Activated naive CD8-positive, alpha-beta T cell treated with anti-CD3 and anti-CD28 coated beads, Interleukin-2, amount 50 U/mL, for 24 hours (primary cell): ENCODE results near the gene SORL1.
"Not testable (repeated sequence)": the region's sequence is repeated elsewhere in the genome, so short reads cannot be mapped to it uniquely, and the experiment has no call there.

Source experiments
- ATAC-seq: fragments of 150-1000 bp; cut with Tn5 transposase; one replicate; pipeline ENCODE4 v1.10.0; 2021
- DNase-seq: peaks from one replicate; pipeline ENCODE4 v3.0.0; 2021
- H3K27ac Mint-ChIP-seq: one replicate; pipeline ENCODE4 v1.8.0; 2021; ENCODE audit warnings: mild to moderate bottlenecking, mixed read lengths
- H3K27me3 Mint-ChIP-seq: one replicate; pipeline ENCODE4 v1.8.0; 2021; ENCODE audit warnings: mixed read lengths
- H3K36me3 Mint-ChIP-seq: one replicate; pipeline ENCODE4 v1.8.0; 2021; ENCODE audit warnings: low read depth, mixed read lengths
- H3K4me1 Mint-ChIP-seq: one replicate; pipeline ENCODE4 v1.8.0; 2021; ENCODE audit warnings: mixed read lengths
- H3K4me3 Mint-ChIP-seq: one replicate; pipeline ENCODE4 v1.8.0; 2021; ENCODE audit warnings: mild to moderate bottlenecking, moderate library complexity, mixed read lengths
- H3K9me3 Mint-ChIP-seq: one replicate; pipeline ENCODE4 v1.8.0; 2021; ENCODE audit warnings: mixed read lengths

The SORL1 gene, protein sequence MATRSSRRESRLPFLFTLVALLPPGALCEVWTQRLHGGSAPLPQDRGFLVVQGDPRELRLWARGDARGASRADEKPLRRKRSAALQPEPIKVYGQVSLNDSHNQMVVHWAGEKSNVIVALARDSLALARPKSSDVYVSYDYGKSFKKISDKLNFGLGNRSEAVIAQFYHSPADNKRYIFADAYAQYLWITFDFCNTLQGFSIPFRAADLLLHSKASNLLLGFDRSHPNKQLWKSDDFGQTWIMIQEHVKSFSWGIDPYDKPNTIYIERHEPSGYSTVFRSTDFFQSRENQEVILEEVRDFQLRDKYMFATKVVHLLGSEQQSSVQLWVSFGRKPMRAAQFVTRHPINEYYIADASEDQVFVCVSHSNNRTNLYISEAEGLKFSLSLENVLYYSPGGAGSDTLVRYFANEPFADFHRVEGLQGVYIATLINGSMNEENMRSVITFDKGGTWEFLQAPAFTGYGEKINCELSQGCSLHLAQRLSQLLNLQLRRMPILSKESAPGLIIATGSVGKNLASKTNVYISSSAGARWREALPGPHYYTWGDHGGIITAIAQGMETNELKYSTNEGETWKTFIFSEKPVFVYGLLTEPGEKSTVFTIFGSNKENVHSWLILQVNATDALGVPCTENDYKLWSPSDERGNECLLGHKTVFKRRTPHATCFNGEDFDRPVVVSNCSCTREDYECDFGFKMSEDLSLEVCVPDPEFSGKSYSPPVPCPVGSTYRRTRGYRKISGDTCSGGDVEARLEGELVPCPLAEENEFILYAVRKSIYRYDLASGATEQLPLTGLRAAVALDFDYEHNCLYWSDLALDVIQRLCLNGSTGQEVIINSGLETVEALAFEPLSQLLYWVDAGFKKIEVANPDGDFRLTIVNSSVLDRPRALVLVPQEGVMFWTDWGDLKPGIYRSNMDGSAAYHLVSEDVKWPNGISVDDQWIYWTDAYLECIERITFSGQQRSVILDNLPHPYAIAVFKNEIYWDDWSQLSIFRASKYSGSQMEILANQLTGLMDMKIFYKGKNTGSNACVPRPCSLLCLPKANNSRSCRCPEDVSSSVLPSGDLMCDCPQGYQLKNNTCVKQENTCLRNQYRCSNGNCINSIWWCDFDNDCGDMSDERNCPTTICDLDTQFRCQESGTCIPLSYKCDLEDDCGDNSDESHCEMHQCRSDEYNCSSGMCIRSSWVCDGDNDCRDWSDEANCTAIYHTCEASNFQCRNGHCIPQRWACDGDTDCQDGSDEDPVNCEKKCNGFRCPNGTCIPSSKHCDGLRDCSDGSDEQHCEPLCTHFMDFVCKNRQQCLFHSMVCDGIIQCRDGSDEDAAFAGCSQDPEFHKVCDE (N-terminal part only)

GRCh38 chr11:121451986-121452608 lies at the start of gene SORL1:
Gene SORL1 (plus strand): TSS chr11:121452314. CDS start chr11:121452332, 18 bp downstream.
- Mint-ChIP-seq H3K36me3 (peaks cover 3% of the 10 kb centered on the region), H3K4me3 (peak within 1 kb of the TSS; percentile 97), H3K27ac (peak within 1 kb of the TSS; percentile 99), H3K27me3 (no peaks in the 10 kb centered on the region), H3K4me1 (peaks cover 89% of the 10 kb centered on the region), H3K9me3 (no peaks in the 10 kb centered on the region)
- DNase-seq (peak; percentile 76), ATAC-seq (peak; percentile 59)

DNA sequence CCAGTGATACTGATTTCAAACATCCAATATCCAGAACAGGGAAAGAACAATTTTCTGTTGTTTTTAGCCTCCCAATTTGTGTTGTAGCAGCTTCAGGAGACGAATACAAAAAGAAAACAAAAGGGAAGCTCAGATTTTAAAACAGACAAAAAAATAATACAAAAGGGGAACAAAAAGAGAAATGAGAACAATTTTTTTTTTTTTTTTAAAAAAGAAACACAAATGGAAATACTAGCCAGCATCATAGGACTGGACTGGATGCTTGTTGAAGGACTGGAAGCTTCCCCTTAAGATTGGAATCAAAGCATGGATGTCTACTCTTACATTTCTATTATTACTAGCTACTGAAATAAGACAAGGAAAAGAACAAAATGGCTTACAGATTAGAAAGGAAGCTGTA lies 46.5 kb upstream of the SORL1 start:
- Mint-ChIP-seq H3K4me3 (no peak overlapping the region), H3K27me3 (no peaks in the 10 kb centered on the region), H3K9me3 (peaks cover 14% of the 10 kb centered on the region), H3K27ac (no peak overlapping the region), H3K4me1 (peaks cover 11% of the 10 kb centered on the region), H3K36me3 (peaks cover 7% of the 10 kb centered on the region)
- DNase-seq: no peak
- no peak for ATAC-seq

GRCh38 chr11:121406291-121406690 lies 45.8 kb upstream of the SORL1 start:
- Mint-ChIP-seq H3K36me3 (peaks cover 7% of the 10 kb centered on the region), H3K27ac (no peak overlapping the region), H3K4me3 (no peak overlapping the region), H3K4me1 (peaks cover 17% of the 10 kb centered on the region), H3K9me3 (peaks cover 10% of the 10 kb centered on the region), H3K27me3 (no peaks in the 10 kb centered on the region)
- ATAC-seq (no peak), DNase-seq (no peak)

DNA sequence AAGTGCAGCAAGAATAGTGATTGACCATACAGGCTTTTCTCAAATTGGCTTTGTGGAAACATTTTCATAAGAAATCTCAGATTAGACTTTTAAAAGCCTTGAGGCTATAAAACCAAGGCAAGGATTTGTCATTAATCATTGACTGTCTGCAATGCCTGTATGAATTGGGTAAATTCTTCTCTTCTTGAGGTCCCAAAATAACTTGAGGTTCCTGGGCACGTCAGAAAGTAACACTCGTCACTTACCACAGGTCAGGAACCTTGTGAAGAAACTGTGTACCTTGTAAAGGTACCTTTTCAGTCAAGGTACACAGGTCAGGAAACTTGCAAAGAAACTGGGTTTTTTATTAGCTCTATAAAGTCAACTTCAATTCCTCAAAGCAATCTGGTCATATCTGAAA lies 43.3 kb upstream of the SORL1 start:
- no peak overlapping the region for H3K4me3 Mint-ChIP-seq
- H3K9me3 Mint-ChIP-seq: no peaks in the 10 kb centered on the region
- peaks cover 28% of the 10 kb centered on the region for H3K4me1 Mint-ChIP-seq
- no peaks in the 10 kb centered on the region for H3K36me3 Mint-ChIP-seq
- no peak for ATAC-seq
- H3K27ac Mint-ChIP-seq: no peak overlapping the region
- DNase-seq: no peak
- H3K27me3 Mint-ChIP-seq: no peaks in the 10 kb centered on the region

GRCh38 chr11:121410041-121410440 lies 42.1 kb upstream of the SORL1 start:
- DNase-seq, H3K36me3 Mint-ChIP-seq, ATAC-seq, H3K4me3 Mint-ChIP-seq, H3K27me3 Mint-ChIP-seq, H3K9me3 Mint-ChIP-seq: not testable (repeated sequence)
- Mint-ChIP-seq H3K27ac (peak overlapping the region; percentile 21), H3K4me1 (peaks cover 28% of the 10 kb centered on the region)

DNA sequence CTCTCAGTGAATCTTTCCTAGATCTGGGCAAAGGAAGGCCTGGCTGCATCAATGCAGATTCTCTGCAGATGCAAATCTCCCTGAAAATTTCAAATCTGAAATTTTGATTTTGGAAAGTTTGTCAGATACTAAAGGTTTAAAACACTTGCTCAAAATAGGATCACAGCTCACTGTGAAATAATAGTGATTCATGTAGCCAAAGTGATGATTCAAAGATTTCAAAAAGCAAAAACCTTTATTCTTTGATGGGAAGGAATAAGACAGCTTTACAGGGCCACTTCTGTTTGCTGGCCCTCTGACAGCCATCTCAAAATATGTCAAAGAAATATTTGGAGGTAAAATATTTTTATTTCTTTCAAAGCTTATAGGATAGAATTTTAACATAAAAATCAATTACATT lies 40.8 kb upstream of the SORL1 start:
- H3K9me3 Mint-ChIP-seq, H3K27me3 Mint-ChIP-seq, ATAC-seq, H3K27ac Mint-ChIP-seq, DNase-seq, H3K4me3 Mint-ChIP-seq, H3K36me3 Mint-ChIP-seq: not testable (repeated sequence)
- peaks cover 31% of the 10 kb centered on the region for H3K4me1 Mint-ChIP-seq

GRCh38 chr11:121412000-121412587 lies 40.0 kb upstream of the SORL1 start:
- ATAC-seq (no peak), DNase-seq (no peak)
- Mint-ChIP-seq H3K27me3 (no peaks in the 10 kb centered on the region), H3K27ac (no peak overlapping the region), H3K9me3 (no peaks in the 10 kb centered on the region), H3K4me1 (peaks cover 36% of the 10 kb centered on the region), H3K4me3 (no peak overlapping the region), H3K36me3 (no peaks in the 10 kb centered on the region)

GRCh38 chr11:121412711-121413415 lies 39.3 kb upstream of the SORL1 start:
- no peak overlapping the region for H3K27ac Mint-ChIP-seq
- no peaks in the 10 kb centered on the region for H3K36me3 Mint-ChIP-seq

GRCh38 chr11:121414141-121414913 lies 37.8 kb upstream of the SORL1 start:
- H3K36me3 Mint-ChIP-seq: no peaks in the 10 kb centered on the region
- H3K9me3 Mint-ChIP-seq: no peaks in the 10 kb centered on the region
- no peak for ATAC-seq
- H3K4me3 Mint-ChIP-seq: no peak overlapping the region
- DNase-seq: no peak
- H3K27me3 Mint-ChIP-seq: no peaks in the 10 kb centered on the region
- H3K4me1 Mint-ChIP-seq: peaks cover 57% of the 10 kb centered on the region
- H3K27ac Mint-ChIP-seq: no peak overlapping the region

More at GRCh38 chr11:121412711-121413415, 39.3 kb upstream of the SORL1 start:
- Mint-ChIP-seq H3K9me3 (no peaks in the 10 kb centered on the region), H3K4me3 (no peak overlapping the region), H3K27me3 (no peaks in the 10 kb centered on the region), H3K4me1 (peaks cover 42% of the 10 kb centered on the region)
- ATAC-seq (no peak), DNase-seq (no peak)

GRCh38 chr11:121415856-121416255 lies 36.3 kb upstream of the SORL1 start:
- no peak for DNase-seq
- H3K4me1 Mint-ChIP-seq: peaks cover 57% of the 10 kb centered on the region
- no peak overlapping the region for H3K4me3 Mint-ChIP-seq
- ATAC-seq: no peak
- no peaks in the 10 kb centered on the region for H3K9me3 Mint-ChIP-seq
- no peaks in the 10 kb centered on the region for H3K36me3 Mint-ChIP-seq
- no peaks in the 10 kb centered on the region for H3K27me3 Mint-ChIP-seq
- no peak overlapping the region for H3K27ac Mint-ChIP-seq

DNA sequence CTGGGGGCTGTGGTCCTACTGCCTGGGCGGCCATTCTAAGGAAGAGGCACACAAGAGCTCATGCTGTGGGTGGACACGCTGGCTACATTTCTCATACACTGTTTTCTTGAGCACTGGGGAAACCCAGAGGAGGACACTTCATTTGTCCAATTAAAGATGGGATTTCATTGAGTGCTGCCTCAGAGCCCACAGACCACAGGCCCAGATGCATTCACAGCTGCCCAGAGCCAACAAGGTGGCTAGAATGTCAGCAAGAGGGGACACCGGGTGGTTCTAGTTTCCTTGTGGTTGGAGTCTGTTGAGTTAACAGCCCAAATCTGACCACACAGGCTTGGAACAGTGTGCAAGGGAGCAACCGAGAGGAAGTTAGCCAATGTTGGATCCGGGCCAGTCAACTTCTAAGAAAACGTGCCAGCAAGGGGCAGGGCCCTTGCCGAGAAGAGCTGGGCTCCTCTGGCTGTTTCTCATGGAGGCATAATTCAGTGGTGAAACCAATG lies 35.0 kb upstream of the SORL1 start:
- no peaks in the 10 kb centered on the region for H3K9me3 Mint-ChIP-seq
- H3K27ac Mint-ChIP-seq: peak overlapping the region; percentile 74
- ATAC-seq (peak; percentile 84), DNase-seq (peak; percentile 60)
- H3K4me1 Mint-ChIP-seq: peaks cover 56% of the 10 kb centered on the region
- no peaks in the 10 kb centered on the region for H3K36me3 Mint-ChIP-seq
- H3K4me3 Mint-ChIP-seq: no peak overlapping the region
- no peaks in the 10 kb centered on the region for H3K27me3 Mint-ChIP-seq

DNA sequence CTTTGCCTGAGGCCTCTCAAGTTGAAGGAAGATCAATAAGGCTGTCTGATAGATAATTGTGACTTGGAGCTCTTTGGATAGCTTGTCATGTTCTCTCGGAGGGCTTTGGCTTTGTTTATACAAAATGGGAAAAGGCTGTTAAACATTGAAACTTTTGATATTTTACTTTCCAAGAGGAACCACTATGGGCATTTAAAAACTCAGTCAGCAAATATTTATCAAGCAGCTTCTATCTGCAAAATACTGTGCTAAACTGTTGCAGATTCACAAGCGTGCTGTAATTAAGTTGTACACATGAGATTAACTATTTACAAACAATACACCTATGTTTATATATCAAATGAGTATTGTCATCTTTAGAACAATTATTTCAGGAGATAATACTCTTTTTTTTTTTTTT lies 34.5 kb upstream of the SORL1 start:
- DNase-seq: no peak
- H3K4me3 Mint-ChIP-seq: no peak overlapping the region
- H3K27me3 Mint-ChIP-seq: no peaks in the 10 kb centered on the region
- ATAC-seq: no peak
- H3K4me1 Mint-ChIP-seq: peaks cover 56% of the 10 kb centered on the region
- H3K36me3 Mint-ChIP-seq: no peaks in the 10 kb centered on the region
- no peaks in the 10 kb centered on the region for H3K9me3 Mint-ChIP-seq
- peak overlapping the region; percentile 74 for H3K27ac Mint-ChIP-seq
